Uterus (tissue), 2 donors: Measurements from ENCODE around the gene TPRG1.

ENCODE experiments used
- CTCF ChIP-seq, 4 experiments: fragments of 200-600 bp in 2 of 4; fragments of 450-650 bp in 2 of 4; sonication (generic) in 2 of 4; IDR thresholded peaks; one replicate each; pipeline ENCODE4 v1.5.1; 2016 to 2019; ENCODE audit warnings: antibody characterized with exemption in 4 of 4, mild to moderate bottlenecking in 2 of 4, moderate library complexity in 1 of 4
- POLR2A ChIP-seq, 2 donors: fragments of 450-650 bp; IDR thresholded peaks; one replicate each; pipeline ENCODE4 v1.6.1; 2016; ENCODE audit warnings: antibody characterized with exemption in 2 of 2, mild to moderate bottlenecking in 1 of 2, moderate library complexity in 1 of 2

DNA sequence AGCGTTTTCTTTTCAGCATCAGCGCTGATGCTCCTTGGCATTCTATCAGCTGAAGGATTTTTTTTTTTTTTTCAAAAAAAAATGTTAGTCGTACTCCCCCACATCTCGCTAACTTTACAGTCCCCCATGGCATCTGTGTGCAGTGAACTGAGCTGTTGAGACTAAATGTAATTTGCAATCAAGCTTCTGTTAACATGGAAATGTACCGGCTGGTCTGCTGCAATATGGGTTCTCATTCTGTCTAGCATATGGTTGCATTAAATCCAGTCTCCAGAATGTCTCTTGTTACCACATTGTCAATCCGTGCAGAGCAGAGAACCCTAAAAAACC is 32.2 kb upstream of the TPRG1 start:
- TF ChIP-seq CTCF (IDR thresholded peaks at IDR 0.05) (no peak), POLR2A (IDR thresholded peaks at IDR 0.05) (no peak)
